Measurements from ENCODE around the gene HRCT1. TPM values are rescaled to one million over a fixed set of nuclear protein-coding genes. Genes with fewer than 3 reads are reported as not detected.
A peak's percentile ranks its signal among the peaks of the same experiment; 100 is the strongest.

HRCT1 gene
- total RNA-seq, 2 experiments from 2014 or later = not detected

- Histone ChIP-seq H3K36me3 (ENCODE audit: insufficient read depth, low read length) (no peaks in the 10 kb centered on the region), H3K27me3 (ENCODE audit: control insufficient read depth in 1 of 2, insufficient read depth in 2 of 2, low read length in 2 of 2) (no peaks in the 10 kb centered on the region), H3K4me3 (ENCODE audit: low read length) (no peak overlapping the region), H3K4me1 (ENCODE audit: insufficient read depth, low read length) (peaks cover 59% of the 10 kb centered on the region), H3K27ac (ENCODE audit: low read depth in 1 of 2, low read length in 2 of 2) (no peak overlapping the region), H3K9me3 (ENCODE audit: control insufficient read depth in 1 of 2, insufficient read depth in 1 of 2, low read length in 2 of 2) (no peaks in the 10 kb centered on the region)
- Mint-ChIP-seq H3K27ac (no peak overlapping the region), H3K27me3 (peaks cover 3% of the 10 kb centered on the region), H3K9me3 (no peaks in the 10 kb centered on the region), H3K4me3 (no peak overlapping the region), H3K4me1 (ENCODE audit: low read depth) (peaks cover 58% of the 10 kb centered on the region), H3K36me3 (ENCODE audit: low read depth) (no peaks in the 10 kb centered on the region)
- DNase-seq = no peak
- ChIA-PET POLR2A (no interaction called here), CTCF (no interaction called here)
- no peak for TF ChIP-seq CTCF (IDR thresholded peaks at IDR 0.05)
- no peak for ATAC-seq (ENCODE audit: poor library complexity)
- intact Hi-C loops (cut with DNase I, micrococcal nuclease) = no loop called here
Observed at GRCh38 chr9:35904338-35904737, 1.7 kb upstream of the HRCT1 start.

- H3K27me3 ChIP-seq (ENCODE audit: control insufficient read depth in 1 of 2, insufficient read depth in 2 of 2, low read length in 2 of 2) = no peaks in the 10 kb centered on the region
- H3K36me3 Mint-ChIP-seq (ENCODE audit: low read depth) = no peaks in the 10 kb centered on the region
- H3K4me1 ChIP-seq (ENCODE audit: insufficient read depth, low read length) = peaks cover 67% of the 10 kb centered on the region
- H3K4me3 ChIP-seq (ENCODE audit: low read length) = no peak overlapping the region
- H3K4me1 Mint-ChIP-seq (ENCODE audit: low read depth) = peaks cover 64% of the 10 kb centered on the region
- no peaks in the 10 kb centered on the region for H3K36me3 ChIP-seq (ENCODE audit: insufficient read depth, low read length)
- CTCF ChIA-PET = no interaction called here
- H3K27me3 Mint-ChIP-seq = peaks cover 3% of the 10 kb centered on the region
- no peaks in the 10 kb centered on the region for H3K9me3 Mint-ChIP-seq
- H3K27ac Mint-ChIP-seq = peak overlapping the region; percentile 20
- intact Hi-C loops (cut with DNase I, micrococcal nuclease) = no loop called here
- TF ChIP-seq CTCF (IDR thresholded peaks at IDR 0.05) = no peak
- DNase-seq (no peak), ATAC-seq (ENCODE audit: poor library complexity) (no peak)
- H3K27ac ChIP-seq (ENCODE audit: low read depth in 1 of 2, low read length in 2 of 2) = no peak overlapping the region
- POLR2A ChIA-PET = no interaction called here
- H3K4me3 Mint-ChIP-seq = no peak overlapping the region
- no peaks in the 10 kb centered on the region for H3K9me3 ChIP-seq (ENCODE audit: control insufficient read depth in 1 of 2, insufficient read depth in 1 of 2, low read length in 2 of 2)
Observed at GRCh38 chr9:35905051-35905781, 786 bp upstream of the HRCT1 start.

GRCh38 chr9:35906923-35907699 lies 1.1 kb downstream of the HRCT1 start:
- Histone ChIP-seq H3K4me3 (ENCODE audit: low read length) (no peak overlapping the region), H3K36me3 (ENCODE audit: insufficient read depth, low read length) (no peaks in the 10 kb centered on the region), H3K27ac (ENCODE audit: low read depth in 1 of 2, low read length in 2 of 2) (no peak overlapping the region), H3K27me3 (ENCODE audit: control insufficient read depth in 1 of 2, insufficient read depth in 2 of 2, low read length in 2 of 2) (no peaks in the 10 kb centered on the region), H3K9me3 (ENCODE audit: control insufficient read depth in 1 of 2, insufficient read depth in 1 of 2, low read length in 2 of 2) (no peaks in the 10 kb centered on the region), H3K4me1 (ENCODE audit: insufficient read depth, low read length) (peaks cover 86% of the 10 kb centered on the region)
- CTCF ChIA-PET = interaction anchor here (0.5 kb wide), 1 partner anchor 118 kb away, joined by 3 read pairs; no protein-coding TSS in a partner anchor
- peak overlapping the region; percentile 88 for H3K27ac Mint-ChIP-seq
- POLR2A ChIA-PET = interaction anchor here (2.2 kb wide), 1 partner anchor 33 kb away, joined by 5 read pairs; no protein-coding TSS in a partner anchor
- H3K9me3 Mint-ChIP-seq = no peaks in the 10 kb centered on the region
- no peaks in the 10 kb centered on the region for H3K36me3 Mint-ChIP-seq (ENCODE audit: low read depth)
- peaks cover 3% of the 10 kb centered on the region for H3K27me3 Mint-ChIP-seq
- intact Hi-C loops (cut with DNase I, micrococcal nuclease) = no loop called here
- DNase-seq = no peak
- no peak for ATAC-seq (ENCODE audit: poor library complexity)
- TF ChIP-seq CTCF (IDR thresholded peaks at IDR 0.05) = no peak
- peak overlapping the region; percentile 20 for H3K4me3 Mint-ChIP-seq
- peaks cover 83% of the 10 kb centered on the region for H3K4me1 Mint-ChIP-seq (ENCODE audit: low read depth)
